H7 (cell line): ENCODE measurements around the gene DENND2C. TPM values are rescaled to one million over a fixed set of nuclear protein-coding genes. Genes with fewer than 3 reads are reported as not detected.

ENCODE experiments used
- DNase-seq: peaks from one replicate; pipeline ENCODE4 v3.0.0; 2012
- H3K27me3 ChIP-seq: 2 replicates; pipeline ENCODE4 v1.6.0; 2011; ENCODE audit warnings: mild to moderate bottlenecking, low read length; ENCODE audit not compliant: control insufficient read depth, insufficient read depth
- H3K36me3 ChIP-seq: replicated peaks from 2 replicates; pipeline ENCODE4 v1.5.1; 2011; ENCODE audit warnings: low read length; ENCODE audit not compliant: control insufficient read depth, insufficient read depth
- H3K4me3 ChIP-seq: 2 replicates; pipeline ENCODE4 v1.5.1; 2011; ENCODE audit warnings: low read depth, mild to moderate bottlenecking, control low read depth, low read length, moderate library complexity; ENCODE audit not compliant: insufficient read depth
- total RNA-seq: library from RNA; depleted of rRNA; stranded (reverse); fragments of >200 nt; shearing (Covaris generic); gene quantifications from 2 replicates; pipeline ENCODE4 v1.2.3, GENCODE V29; 2014

DENND2C gene
- total RNA-seq, 1 experiment from 2014 or later, result 2.1 TPM

GRCh38 chr1:114695430-114696058 lies 25.7 kb upstream of the DENND2C start, which contains the start of gene AMPD1:
Gene AMPD1 (minus strand): TSS chr1:114695546. CDS start chr1:114695471, 75 bp downstream.
- H3K36me3 ChIP-seq, result no peaks in the 10 kb centered on the region
- no peak for DNase-seq
- no peaks in the 10 kb centered on the region; the same call in 1 of the 2 replicates for H3K27me3 ChIP-seq
- H3K4me3 ChIP-seq, result no peak within 1 kb of the TSS

- DNase-seq, result no peak
Measured at GRCh38 chr1:114694540-114695310, 24.9 kb upstream of the DENND2C start.

GRCh38 chr1:114692947-114693346 lies 23.1 kb upstream of the DENND2C start:
- no peak for DNase-seq
- Histone ChIP-seq H3K4me3 (no peak overlapping the region), H3K27me3 (no peaks in the 10 kb centered on the region; the same call in 1 of the 2 replicates), H3K36me3 (no peaks in the 10 kb centered on the region)

More at GRCh38 chr1:114694540-114695310, 24.9 kb upstream of the DENND2C start:
- H3K4me3 ChIP-seq, result no peak overlapping the region
- no peaks in the 10 kb centered on the region for H3K36me3 ChIP-seq
- no peaks in the 10 kb centered on the region; the same call in 1 of the 2 replicates for H3K27me3 ChIP-seq

- no peaks in the 10 kb centered on the region for H3K36me3 ChIP-seq
- peaks cover 2% of the 10 kb centered on the region; the same call in 1 of the 2 replicates for H3K27me3 ChIP-seq
- H3K4me3 ChIP-seq, result no peak overlapping the region
- no peak for DNase-seq
Measured at GRCh38 chr1:114691061-114691460, 21.2 kb upstream of the DENND2C start.

GRCh38 chr1:114690148-114690547 lies 20.3 kb upstream of the DENND2C start:
- H3K36me3 ChIP-seq, result no peaks in the 10 kb centered on the region
- DNase-seq, result no peak
- peaks cover 2% of the 10 kb centered on the region; the same call in 1 of the 2 replicates for H3K27me3 ChIP-seq
- H3K4me3 ChIP-seq, result no peak overlapping the region

GRCh38 chr1:114688526-114688925 lies 18.7 kb upstream of the DENND2C start:
- H3K4me3 ChIP-seq, result no peak overlapping the region
- no peak for DNase-seq
- no peaks in the 10 kb centered on the region for H3K36me3 ChIP-seq
- H3K27me3 ChIP-seq, result peaks cover 2% of the 10 kb centered on the region; the same call in 1 of the 2 replicates

GRCh38 chr1:114685851-114686250 lies 16.0 kb upstream of the DENND2C start:
- no peak for DNase-seq

GRCh38 chr1:114677691-114678090 lies 7.8 kb upstream of the DENND2C start:
- no peak for DNase-seq
- H3K27me3 ChIP-seq, result peaks cover 9% of the 10 kb centered on the region; the same call in 1 of the 2 replicates
- H3K4me3 ChIP-seq, result no peak overlapping the region
- H3K36me3 ChIP-seq, result no peaks in the 10 kb centered on the region

More at GRCh38 chr1:114685851-114686250, 16.0 kb upstream of the DENND2C start:
- Histone ChIP-seq H3K4me3 (no peak overlapping the region), H3K36me3 (no peaks in the 10 kb centered on the region), H3K27me3 (peaks cover 2% of the 10 kb centered on the region; the same call in 1 of the 2 replicates)

- Histone ChIP-seq H3K27me3 (peaks cover 15% of the 10 kb centered on the region; the same call in 1 of the 2 replicates), H3K4me3 (no peak overlapping the region), H3K36me3 (no peaks in the 10 kb centered on the region)
- no peak for DNase-seq
Measured at GRCh38 chr1:114676115-114676514, 6.3 kb upstream of the DENND2C start.

DNA sequence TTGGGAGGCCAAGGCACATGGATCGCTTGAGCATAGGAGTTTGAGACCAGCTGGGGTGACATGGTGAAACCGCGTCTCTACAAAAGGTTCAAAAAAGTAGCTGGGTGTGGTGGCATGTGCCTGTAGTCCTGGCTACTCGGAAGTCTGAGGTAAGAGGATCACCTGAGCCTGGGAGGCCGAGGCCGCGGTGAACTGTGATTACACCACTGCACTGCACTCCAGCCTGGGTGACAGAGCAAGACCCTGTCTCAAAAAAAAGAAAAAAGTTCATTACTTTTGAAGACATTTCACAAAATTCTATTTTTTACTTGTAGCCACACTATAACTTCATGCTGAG lies 2.1 kb upstream of the DENND2C start:
- H3K4me3 ChIP-seq, result no peak overlapping the region
- H3K27me3 ChIP-seq, result peaks cover 20% of the 10 kb centered on the region; the same call in 1 of the 2 replicates
- DNase-seq, result no peak
- H3K36me3 ChIP-seq, result no peaks in the 10 kb centered on the region

- H3K4me3 ChIP-seq, result no peak overlapping the region
- no peaks in the 10 kb centered on the region for H3K36me3 ChIP-seq
- peaks cover 18% of the 10 kb centered on the region; the same call in 1 of the 2 replicates for H3K27me3 ChIP-seq
- DNase-seq, result no peak
Measured at GRCh38 chr1:114671011-114671938, 1.4 kb upstream of the DENND2C start.

- peak; percentile 97 for DNase-seq
- H3K27me3 ChIP-seq, result peaks cover 18% of the 10 kb centered on the region; the same call in 1 of the 2 replicates
- H3K36me3 ChIP-seq, result no peaks in the 10 kb centered on the region
- peak overlapping the region; percentile 93 for H3K4me3 ChIP-seq
Measured at GRCh38 chr1:114670083-114671010, 498 bp upstream of the DENND2C start.

GRCh38 chr1:114668784-114669561 lies 876 bp downstream of the DENND2C start:
- Histone ChIP-seq H3K36me3 (no peaks in the 10 kb centered on the region), H3K27me3 (peaks cover 15% of the 10 kb centered on the region; the same call in 1 of the 2 replicates), H3K4me3 (peak overlapping the region; percentile 93)
- DNase-seq, result peak; percentile 19
